Natural killer cell (primary cell): ENCODE data around the gene C10orf62. TPM values are rescaled to one million over a fixed set of nuclear protein-coding genes. Genes with fewer than 3 reads are reported as not detected.

Experiments used
- ATAC-seq, 3 donors: fragments of 150-1000 bp in 2 of 3; fragments of 200-7000 bp in 1 of 3; cut with Tn5 transposase; 1 replicate in 1 of 3; 2 replicates in 2 of 3; pipeline ENCODE4 v1.10.0; 2021; ENCODE audit warnings: mild to moderate bottlenecking in 2 of 3, moderate library complexity in 2 of 3
- DNase-seq, 2 donors: peaks; one replicate each; pipeline versions ENCODE4 v3.0.0 to v3.0.0-alpha.2; 2013 to 2021; ENCODE audit warnings: mixed read lengths in 1 of 2
- H3K27ac ChIP-seq: one replicate; pipeline ENCODE4 v1.5.1; 2013; ENCODE audit warnings: mild to moderate bottlenecking, low read length
- H3K27me3 ChIP-seq: one replicate; pipeline ENCODE4 v1.6.1; 2013; ENCODE audit warnings: low read length; ENCODE audit not compliant: control insufficient read depth, insufficient read depth
- H3K36me3 ChIP-seq: one replicate; pipeline ENCODE4 v1.6.1; 2013; ENCODE audit warnings: low read length; ENCODE audit not compliant: control insufficient read depth, insufficient read depth
- H3K4me1 ChIP-seq: one replicate; pipeline ENCODE4 v1.6.1; 2013; ENCODE audit warnings: low read length; ENCODE audit not compliant: control insufficient read depth, insufficient read depth
- H3K4me3 ChIP-seq: one replicate; pipeline ENCODE4 v1.5.1; 2013; ENCODE audit warnings: low read length
- H3K9me3 ChIP-seq: one replicate; pipeline ENCODE4 v1.6.1; 2013; ENCODE audit warnings: low read length; ENCODE audit not compliant: control insufficient read depth, insufficient read depth
- H3K27ac Mint-ChIP-seq, 2 donors: one replicate each; pipeline ENCODE4 v1.8.0; 2022; ENCODE audit warnings: mild to moderate bottlenecking in 2 of 2, mixed read lengths in 2 of 2, moderate library complexity in 1 of 2
- H3K27me3 Mint-ChIP-seq, 2 donors: one replicate each; pipeline ENCODE4 v1.8.0; 2022; ENCODE audit warnings: low read depth in 2 of 2, mixed read lengths in 2 of 2
- H3K36me3 Mint-ChIP-seq: one replicate; pipeline ENCODE4 v1.8.0; 2022; ENCODE audit warnings: mixed read lengths
- H3K4me1 Mint-ChIP-seq, 2 donors: one replicate each; pipeline ENCODE4 v1.8.0; 2022; ENCODE audit warnings: mixed read lengths in 2 of 2
- H3K4me3 Mint-ChIP-seq: one replicate; pipeline ENCODE4 v1.8.0; 2022; ENCODE audit warnings: mild to moderate bottlenecking, moderate library complexity, mixed read lengths
- H3K9me3 Mint-ChIP-seq, 2 donors: one replicate each; pipeline ENCODE4 v1.8.0; 2022; ENCODE audit warnings: mixed read lengths in 2 of 2
- WGBS: methylation state at CpG from one replicate; pipeline ENCODE4 v1.1.7; 2013; ENCODE audit warnings: missing lambda C conversion rate; ENCODE audit not compliant: insufficient coverage; 5-methylcytosine and 5-hydroxymethylcytosine counted together
- intact Hi-C: fragments of 100-400 bp; cut with micrococcal nuclease; formaldehyde crosslinking; loops from one replicate; pipeline ENCODE4 v1.14.2; 2022
- total RNA-seq, 4 donors: library from RNA; stranded (reverse); fragments of 120-200 nt in 1 of 4; gene quantifications; one replicate each; pipeline versions ENCODE4 v1.2.3 to v1.2.4, GENCODE V29; 2013 to 2022
- TF ChIP-seq, protein P1 (sequence below): fragments of 200-600 bp; IDR thresholded peaks from one replicate; pipeline ENCODE4 v1.8.0; 2022; ENCODE audit warnings: antibody characterized with exemption

The C10orf62 gene
- total RNA-seq, 3 donors from 2014 or later (not counting 1 experiment from before 2014, with no cell fraction given), result 0.32 TPM; not detected in 2

DNA sequence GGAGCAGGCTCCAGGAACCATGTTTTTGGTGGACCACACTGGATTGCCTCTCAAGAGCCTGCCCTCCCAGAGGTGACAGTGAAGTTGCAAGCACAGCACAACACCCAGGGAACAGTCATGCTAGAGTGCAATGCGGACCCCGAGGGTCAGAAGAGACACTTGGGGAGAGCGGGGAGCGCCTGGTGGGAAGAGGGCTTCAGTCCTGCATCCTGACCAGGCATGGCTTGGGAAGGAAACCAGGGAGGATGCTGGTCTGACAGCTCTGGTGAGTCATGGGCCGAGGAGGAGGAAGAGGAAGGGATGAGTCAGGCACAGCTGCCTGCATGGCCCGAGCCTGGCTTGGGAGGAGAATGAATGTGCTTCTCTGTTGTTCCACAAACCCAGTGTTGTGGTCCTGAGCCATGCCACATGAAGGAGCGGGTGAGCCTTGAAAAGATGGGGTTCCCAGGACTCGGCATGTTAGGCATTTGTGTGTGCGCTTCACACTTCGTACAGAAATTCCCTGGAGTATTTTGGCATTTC is 46.4 kb upstream of the C10orf62 start:
- ATAC-seq (peak in 1 of 3 donors; percentile 35), DNase-seq (peak in 1 of 2 donors; percentile 10)
- intact Hi-C loops, result no loop called here
- H3K27ac ChIP-seq, result no peak overlapping the region
- no peaks in the 10 kb centered on the region for H3K36me3 Mint-ChIP-seq
- no peak overlapping the region for H3K4me3 Mint-ChIP-seq
- no peaks in the 10 kb centered on the region for H3K27me3 ChIP-seq
- peaks cover 0 to 5% of the 10 kb centered on the region in 2 donors for H3K4me1 Mint-ChIP-seq
- TF ChIP-seq, protein P1, sequence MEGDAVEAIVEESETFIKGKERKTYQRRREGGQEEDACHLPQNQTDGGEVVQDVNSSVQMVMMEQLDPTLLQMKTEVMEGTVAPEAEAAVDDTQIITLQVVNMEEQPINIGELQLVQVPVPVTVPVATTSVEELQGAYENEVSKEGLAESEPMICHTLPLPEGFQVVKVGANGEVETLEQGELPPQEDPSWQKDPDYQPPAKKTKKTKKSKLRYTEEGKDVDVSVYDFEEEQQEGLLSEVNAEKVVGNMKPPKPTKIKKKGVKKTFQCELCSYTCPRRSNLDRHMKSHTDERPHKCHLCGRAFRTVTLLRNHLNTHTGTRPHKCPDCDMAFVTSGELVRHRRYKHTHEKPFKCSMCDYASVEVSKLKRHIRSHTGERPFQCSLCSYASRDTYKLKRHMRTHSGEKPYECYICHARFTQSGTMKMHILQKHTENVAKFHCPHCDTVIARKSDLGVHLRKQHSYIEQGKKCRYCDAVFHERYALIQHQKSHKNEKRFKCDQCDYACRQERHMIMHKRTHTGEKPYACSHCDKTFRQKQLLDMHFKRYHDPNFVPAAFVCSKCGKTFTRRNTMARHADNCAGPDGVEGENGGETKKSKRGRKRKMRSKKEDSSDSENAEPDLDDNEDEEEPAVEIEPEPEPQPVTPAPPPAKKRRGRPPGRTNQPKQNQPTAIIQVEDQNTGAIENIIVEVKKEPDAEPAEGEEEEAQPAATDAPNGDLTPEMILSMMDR, result no peak
- no peaks in the 10 kb centered on the region for H3K9me3 ChIP-seq
- H3K27me3 Mint-ChIP-seq, result peaks cover 0 to 4% of the 10 kb centered on the region in 2 donors
- no peaks in the 10 kb centered on the region for H3K9me3 Mint-ChIP-seq
- H3K4me1 ChIP-seq, result peaks cover 8% of the 10 kb centered on the region
- H3K4me3 ChIP-seq, result no peak overlapping the region
- WGBS, result 39% methylated on average over 10 of the region's 10 CpGs
- H3K27ac Mint-ChIP-seq, result no peak overlapping the region
- no peaks in the 10 kb centered on the region for H3K36me3 ChIP-seq

DNA sequence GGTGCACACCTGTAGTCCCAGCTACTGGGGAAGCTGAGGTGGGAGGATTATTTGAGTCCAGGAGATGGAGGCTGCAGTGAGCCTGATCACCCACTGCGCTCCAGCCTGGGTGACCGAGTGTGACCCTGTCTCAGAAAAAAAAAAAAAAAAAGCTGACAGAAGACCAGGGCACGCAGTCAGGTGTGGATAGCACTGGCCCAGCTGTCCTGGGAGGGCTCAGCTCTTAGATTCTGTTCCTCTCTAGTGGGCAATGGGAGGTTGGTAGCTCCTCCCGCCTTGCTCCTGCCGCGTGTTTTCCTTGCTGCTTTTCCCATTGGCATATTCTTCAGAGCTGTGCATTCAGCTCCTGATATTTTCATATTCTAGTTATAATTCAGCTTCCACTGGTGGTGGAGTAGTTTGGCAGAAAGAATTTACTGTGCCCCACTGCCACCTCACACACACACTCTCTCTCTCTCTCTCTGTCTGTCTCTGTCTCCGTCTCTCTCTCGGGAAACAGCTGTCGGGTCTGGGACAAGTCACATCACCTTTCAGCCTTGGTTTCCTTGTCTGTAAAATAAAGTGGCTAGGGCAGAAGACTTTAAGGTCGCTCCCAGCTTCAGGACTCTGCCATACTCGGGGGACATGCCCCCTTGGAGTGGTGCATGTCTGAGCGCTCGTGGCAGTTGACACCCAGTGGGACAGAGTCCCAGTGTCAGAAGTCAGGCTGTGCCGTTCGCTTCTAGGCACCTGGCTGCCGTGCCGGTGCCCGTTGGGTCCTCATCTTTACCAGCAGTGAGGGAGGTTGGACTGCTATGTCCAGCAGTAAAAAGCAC is 42.9 kb upstream of the C10orf62 start:
- Histone ChIP-seq H3K4me3 (no peak overlapping the region), H3K36me3 (no peaks in the 10 kb centered on the region), H3K4me1 (peaks cover 8% of the 10 kb centered on the region), H3K9me3 (no peaks in the 10 kb centered on the region), H3K27ac (no peak overlapping the region), H3K27me3 (no peaks in the 10 kb centered on the region)
- peaks cover 0 to 5% of the 10 kb centered on the region in 2 donors for H3K4me1 Mint-ChIP-seq
- H3K9me3 Mint-ChIP-seq, result no peaks in the 10 kb centered on the region
- no peaks in the 10 kb centered on the region for H3K36me3 Mint-ChIP-seq
- H3K4me3 Mint-ChIP-seq, result no peak overlapping the region
- TF ChIP-seq, protein P1, result no peak
- H3K27me3 Mint-ChIP-seq, result peaks cover 0 to 4% of the 10 kb centered on the region in 2 donors
- no peak for DNase-seq
- no peak overlapping the region for H3K27ac Mint-ChIP-seq
- no peak for ATAC-seq
- intact Hi-C loops, result no loop called here
- 91% methylated on average over 16 of the region's 18 CpGs for WGBS

DNA sequence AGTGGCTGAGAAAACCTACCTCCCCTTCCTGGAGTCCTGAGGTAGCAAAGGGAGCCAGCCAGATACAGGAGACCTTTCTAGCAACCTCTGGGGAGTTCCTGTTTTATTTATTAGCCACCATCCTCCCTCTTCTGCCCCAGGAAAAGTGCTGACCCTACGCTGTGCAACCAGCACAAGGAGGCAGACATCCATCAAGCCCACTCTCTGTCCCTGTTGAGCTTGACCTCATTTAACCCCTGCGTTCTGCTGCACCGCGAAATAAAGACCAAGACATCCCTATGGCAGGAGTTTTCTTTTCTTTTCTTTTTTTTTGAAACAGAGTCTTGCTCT is 42.3 kb upstream of the C10orf62 start:
- DNase-seq, result no peak
- H3K36me3 Mint-ChIP-seq, result no peaks in the 10 kb centered on the region
- H3K27me3 ChIP-seq, result no peaks in the 10 kb centered on the region
- H3K4me1 ChIP-seq, result peaks cover 8% of the 10 kb centered on the region
- TF ChIP-seq, protein P1, result no peak
- intact Hi-C loops, result no loop called here
- H3K4me3 Mint-ChIP-seq, result no peak overlapping the region
- no peak overlapping the region for H3K27ac Mint-ChIP-seq
- H3K36me3 ChIP-seq, result no peaks in the 10 kb centered on the region
- H3K9me3 Mint-ChIP-seq, result no peaks in the 10 kb centered on the region
- no peaks in the 10 kb centered on the region for H3K9me3 ChIP-seq
- no peak overlapping the region for H3K27ac ChIP-seq
- WGBS, result 85% methylated on average over 4 of the region's 4 CpGs
- H3K4me3 ChIP-seq, result no peak overlapping the region
- ATAC-seq, result no peak
- peaks cover 0 to 5% of the 10 kb centered on the region in 2 donors for H3K4me1 Mint-ChIP-seq
- peaks cover 0 to 4% of the 10 kb centered on the region in 2 donors for H3K27me3 Mint-ChIP-seq
